ENCODE data around the gene CD101. TPM values are rescaled to one million over a fixed set of nuclear protein-coding genes. Genes with fewer than 3 reads are reported as not detected.

Gene CD101
- total and polyA plus RNA-seq, 2 experiments from 2014 or later, result 1.2 to 1.3 TPM

DNA sequence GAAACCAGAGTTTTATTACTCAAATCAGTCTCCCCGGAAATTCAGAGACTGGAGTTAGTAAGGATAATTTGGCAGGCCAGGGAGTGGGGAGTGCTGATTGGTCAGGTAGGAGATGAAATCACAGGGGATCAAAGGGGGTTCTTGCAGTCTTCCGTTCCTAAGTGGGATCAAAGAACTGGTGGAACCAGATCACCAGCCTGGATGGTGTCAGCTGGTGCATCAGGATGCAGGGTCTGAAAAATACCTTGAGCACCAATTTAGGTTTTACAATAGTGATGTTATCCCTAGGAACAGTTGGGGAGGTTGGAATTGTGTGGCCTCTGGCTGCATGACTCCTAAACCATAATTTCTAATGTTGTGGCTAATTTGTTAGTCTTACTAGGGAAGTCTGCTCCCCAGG is 1.4 kb upstream of the CD101 start:
- peaks cover 6% of the 10 kb centered on the region; the same call in 1 of the 2 replicates for H3K9me2 ChIP-seq (ENCODE audit: insufficient read depth)
- no peak for ATAC-seq
- H3K4me1 ChIP-seq (ENCODE audit: insufficient read depth), result peaks cover 16% of the 10 kb centered on the region
- TF ChIP-seq POLR2AphosphoS5 (IDR thresholded peaks at IDR 0.05; ENCODE audit: low read depth), result no peak
- TF ChIP-seq EZH2 (IDR thresholded peaks at IDR 0.05; ENCODE audit: low read depth, unreplicated experiment), result no peak
- TF ChIP-seq ZNF331 (CRISPR knock-in tag; IDR thresholded peaks at IDR 0.05; ENCODE audit: low read depth), result no peak
- TF ChIP-seq, protein P1, sequence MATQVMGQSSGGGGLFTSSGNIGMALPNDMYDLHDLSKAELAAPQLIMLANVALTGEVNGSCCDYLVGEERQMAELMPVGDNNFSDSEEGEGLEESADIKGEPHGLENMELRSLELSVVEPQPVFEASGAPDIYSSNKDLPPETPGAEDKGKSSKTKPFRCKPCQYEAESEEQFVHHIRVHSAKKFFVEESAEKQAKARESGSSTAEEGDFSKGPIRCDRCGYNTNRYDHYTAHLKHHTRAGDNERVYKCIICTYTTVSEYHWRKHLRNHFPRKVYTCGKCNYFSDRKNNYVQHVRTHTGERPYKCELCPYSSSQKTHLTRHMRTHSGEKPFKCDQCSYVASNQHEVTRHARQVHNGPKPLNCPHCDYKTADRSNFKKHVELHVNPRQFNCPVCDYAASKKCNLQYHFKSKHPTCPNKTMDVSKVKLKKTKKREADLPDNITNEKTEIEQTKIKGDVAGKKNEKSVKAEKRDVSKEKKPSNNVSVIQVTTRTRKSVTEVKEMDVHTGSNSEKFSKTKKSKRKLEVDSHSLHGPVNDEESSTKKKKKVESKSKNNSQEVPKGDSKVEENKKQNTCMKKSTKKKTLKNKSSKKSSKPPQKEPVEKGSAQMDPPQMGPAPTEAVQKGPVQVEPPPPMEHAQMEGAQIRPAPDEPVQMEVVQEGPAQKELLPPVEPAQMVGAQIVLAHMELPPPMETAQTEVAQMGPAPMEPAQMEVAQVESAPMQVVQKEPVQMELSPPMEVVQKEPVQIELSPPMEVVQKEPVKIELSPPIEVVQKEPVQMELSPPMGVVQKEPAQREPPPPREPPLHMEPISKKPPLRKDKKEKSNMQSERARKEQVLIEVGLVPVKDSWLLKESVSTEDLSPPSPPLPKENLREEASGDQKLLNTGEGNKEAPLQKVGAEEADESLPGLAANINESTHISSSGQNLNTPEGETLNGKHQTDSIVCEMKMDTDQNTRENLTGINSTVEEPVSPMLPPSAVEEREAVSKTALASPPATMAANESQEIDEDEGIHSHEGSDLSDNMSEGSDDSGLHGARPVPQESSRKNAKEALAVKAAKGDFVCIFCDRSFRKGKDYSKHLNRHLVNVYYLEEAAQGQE (IDR thresholded peaks at IDR 0.05; ENCODE audit: unreplicated experiment), result no peak
- TF ChIP-seq, protein P2, sequence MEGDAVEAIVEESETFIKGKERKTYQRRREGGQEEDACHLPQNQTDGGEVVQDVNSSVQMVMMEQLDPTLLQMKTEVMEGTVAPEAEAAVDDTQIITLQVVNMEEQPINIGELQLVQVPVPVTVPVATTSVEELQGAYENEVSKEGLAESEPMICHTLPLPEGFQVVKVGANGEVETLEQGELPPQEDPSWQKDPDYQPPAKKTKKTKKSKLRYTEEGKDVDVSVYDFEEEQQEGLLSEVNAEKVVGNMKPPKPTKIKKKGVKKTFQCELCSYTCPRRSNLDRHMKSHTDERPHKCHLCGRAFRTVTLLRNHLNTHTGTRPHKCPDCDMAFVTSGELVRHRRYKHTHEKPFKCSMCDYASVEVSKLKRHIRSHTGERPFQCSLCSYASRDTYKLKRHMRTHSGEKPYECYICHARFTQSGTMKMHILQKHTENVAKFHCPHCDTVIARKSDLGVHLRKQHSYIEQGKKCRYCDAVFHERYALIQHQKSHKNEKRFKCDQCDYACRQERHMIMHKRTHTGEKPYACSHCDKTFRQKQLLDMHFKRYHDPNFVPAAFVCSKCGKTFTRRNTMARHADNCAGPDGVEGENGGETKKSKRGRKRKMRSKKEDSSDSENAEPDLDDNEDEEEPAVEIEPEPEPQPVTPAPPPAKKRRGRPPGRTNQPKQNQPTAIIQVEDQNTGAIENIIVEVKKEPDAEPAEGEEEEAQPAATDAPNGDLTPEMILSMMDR (conservative IDR thresholded peaks at IDR 0.05; ENCODE audit: low read depth in 2 of 2), result no peak
- no peak for TF ChIP-seq STAT1 (IDR thresholded peaks at IDR 0.05; ENCODE audit: unreplicated experiment)
- TF ChIP-seq EZH2phosphoT487 (IDR thresholded peaks at IDR 0.05; ENCODE audit: unreplicated experiment), result no peak
- TF ChIP-seq, protein P3, sequence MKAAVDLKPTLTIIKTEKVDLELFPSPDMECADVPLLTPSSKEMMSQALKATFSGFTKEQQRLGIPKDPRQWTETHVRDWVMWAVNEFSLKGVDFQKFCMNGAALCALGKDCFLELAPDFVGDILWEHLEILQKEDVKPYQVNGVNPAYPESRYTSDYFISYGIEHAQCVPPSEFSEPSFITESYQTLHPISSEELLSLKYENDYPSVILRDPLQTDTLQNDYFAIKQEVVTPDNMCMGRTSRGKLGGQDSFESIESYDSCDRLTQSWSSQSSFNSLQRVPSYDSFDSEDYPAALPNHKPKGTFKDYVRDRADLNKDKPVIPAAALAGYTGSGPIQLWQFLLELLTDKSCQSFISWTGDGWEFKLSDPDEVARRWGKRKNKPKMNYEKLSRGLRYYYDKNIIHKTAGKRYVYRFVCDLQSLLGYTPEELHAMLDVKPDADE (IDR thresholded peaks at IDR 0.05), result no peak
- no peak for TF ChIP-seq ZNF114 (CRISPR knock-in tag; IDR thresholded peaks at IDR 0.05)
- no peak for TF ChIP-seq CREB1 (CRISPR knock-in tag; IDR thresholded peaks at IDR 0.05; ENCODE audit: low read depth)
- no peak for TF ChIP-seq JUNB (IDR thresholded peaks at IDR 0.05; ENCODE audit: unreplicated experiment)
- TF ChIP-seq, protein P4, sequence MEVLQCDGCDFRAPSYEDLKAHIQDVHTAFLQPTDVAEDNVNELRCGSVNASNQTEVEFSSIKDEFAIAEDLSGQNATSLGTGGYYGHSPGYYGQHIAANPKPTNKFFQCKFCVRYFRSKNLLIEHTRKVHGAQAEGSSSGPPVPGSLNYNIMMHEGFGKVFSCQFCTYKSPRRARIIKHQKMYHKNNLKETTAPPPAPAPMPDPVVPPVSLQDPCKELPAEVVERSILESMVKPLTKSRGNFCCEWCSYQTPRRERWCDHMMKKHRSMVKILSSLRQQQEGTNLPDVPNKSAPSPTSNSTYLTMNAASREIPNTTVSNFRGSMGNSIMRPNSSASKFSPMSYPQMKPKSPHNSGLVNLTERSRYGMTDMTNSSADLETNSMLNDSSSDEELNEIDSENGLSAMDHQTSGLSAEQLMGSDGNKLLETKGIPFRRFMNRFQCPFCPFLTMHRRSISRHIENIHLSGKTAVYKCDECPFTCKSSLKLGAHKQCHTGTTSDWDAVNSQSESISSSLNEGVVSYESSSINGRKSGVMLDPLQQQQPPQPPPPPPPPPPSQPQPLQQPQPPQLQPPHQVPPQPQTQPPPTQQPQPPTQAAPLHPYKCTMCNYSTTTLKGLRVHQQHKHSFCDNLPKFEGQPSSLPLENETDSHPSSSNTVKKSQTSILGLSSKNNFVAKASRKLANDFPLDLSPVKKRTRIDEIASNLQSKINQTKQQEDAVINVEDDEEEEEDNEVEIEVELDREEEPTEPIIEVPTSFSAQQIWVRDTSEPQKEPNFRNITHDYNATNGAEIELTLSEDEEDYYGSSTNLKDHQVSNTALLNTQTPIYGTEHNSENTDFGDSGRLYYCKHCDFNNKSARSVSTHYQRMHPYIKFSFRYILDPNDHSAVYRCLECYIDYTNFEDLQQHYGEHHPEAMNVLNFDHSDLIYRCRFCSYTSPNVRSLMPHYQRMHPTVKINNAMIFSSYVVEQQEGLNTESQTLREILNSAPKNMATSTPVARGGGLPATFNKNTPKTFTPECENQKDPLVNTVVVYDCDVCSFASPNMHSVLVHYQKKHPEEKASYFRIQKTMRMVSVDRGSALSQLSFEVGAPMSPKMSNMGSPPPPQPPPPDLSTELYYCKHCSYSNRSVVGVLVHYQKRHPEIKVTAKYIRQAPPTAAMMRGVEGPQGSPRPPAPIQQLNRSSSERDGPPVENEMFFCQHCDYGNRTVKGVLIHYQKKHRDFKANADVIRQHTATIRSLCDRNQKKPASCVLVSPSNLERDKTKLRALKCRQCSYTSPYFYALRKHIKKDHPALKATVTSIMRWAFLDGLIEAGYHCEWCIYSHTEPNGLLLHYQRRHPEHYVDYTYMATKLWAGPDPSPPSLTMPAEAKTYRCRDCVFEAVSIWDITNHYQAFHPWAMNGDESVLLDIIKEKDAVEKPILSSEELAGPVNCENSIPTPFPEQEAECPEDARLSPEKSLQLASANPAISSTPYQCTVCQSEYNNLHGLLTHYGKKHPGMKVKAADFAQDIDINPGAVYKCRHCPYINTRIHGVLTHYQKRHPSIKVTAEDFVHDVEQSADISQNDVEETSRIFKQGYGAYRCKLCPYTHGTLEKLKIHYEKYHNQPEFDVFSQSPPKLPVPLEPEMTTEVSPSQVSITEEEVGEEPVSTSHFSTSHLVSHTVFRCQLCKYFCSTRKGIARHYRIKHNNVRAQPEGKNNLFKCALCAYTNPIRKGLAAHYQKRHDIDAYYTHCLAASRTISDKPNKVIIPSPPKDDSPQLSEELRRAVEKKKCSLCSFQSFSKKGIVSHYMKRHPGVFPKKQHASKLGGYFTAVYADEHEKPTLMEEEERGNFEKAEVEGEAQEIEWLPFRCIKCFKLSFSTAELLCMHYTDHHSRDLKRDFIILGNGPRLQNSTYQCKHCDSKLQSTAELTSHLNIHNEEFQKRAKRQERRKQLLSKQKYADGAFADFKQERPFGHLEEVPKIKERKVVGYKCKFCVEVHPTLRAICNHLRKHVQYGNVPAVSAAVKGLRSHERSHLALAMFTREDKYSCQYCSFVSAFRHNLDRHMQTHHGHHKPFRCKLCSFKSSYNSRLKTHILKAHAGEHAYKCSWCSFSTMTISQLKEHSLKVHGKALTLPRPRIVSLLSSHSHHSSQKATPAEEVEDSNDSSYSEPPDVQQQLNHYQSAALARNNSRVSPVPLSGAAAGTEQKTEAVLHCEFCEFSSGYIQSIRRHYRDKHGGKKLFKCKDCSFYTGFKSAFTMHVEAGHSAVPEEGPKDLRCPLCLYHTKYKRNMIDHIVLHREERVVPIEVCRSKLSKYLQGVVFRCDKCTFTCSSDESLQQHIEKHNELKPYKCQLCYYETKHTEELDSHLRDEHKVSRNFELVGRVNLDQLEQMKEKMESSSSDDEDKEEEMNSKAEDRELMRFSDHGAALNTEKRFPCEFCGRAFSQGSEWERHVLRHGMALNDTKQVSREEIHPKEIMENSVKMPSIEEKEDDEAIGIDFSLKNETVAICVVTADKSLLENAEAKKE (CRISPR knock-in tag; IDR thresholded peaks at IDR 0.05), result no peak
- TF ChIP-seq NANOG (IDR thresholded peaks at IDR 0.05; ENCODE audit: borderline replicate concordance), result no peak
- H3K79me2 ChIP-seq (replicated peaks; ENCODE audit: insufficient read depth), result no peaks in the 10 kb centered on the region
- Mint-ChIP-seq H3K36me3 (ENCODE audit: low read depth) (no peaks in the 10 kb centered on the region; the same call in 2 of the 3 replicates), H3K4me3 (no peak overlapping the region), H3K4me1 (peaks cover 29% of the 10 kb centered on the region), H3K27ac (peak overlapping the region; percentile 32; the same call in 1 of the 2 replicates), H3K27me3 (ENCODE audit: insufficient read depth, low read depth, poor library complexity) (no peaks in the 10 kb centered on the region), H3K9me3 (no peaks in the 10 kb centered on the region; the same call in 2 of the 3 replicates)
- no peak overlapping the region for H2AFZ ChIP-seq
- DNase-seq (ENCODE audit: low spot score), result no peak
- no peaks in the 10 kb centered on the region for H3K27me3 ChIP-seq (ENCODE audit: insufficient read depth)
- H4K20me1 ChIP-seq (replicated peaks; ENCODE audit: insufficient read depth), result no peaks in the 10 kb centered on the region
- no peaks in the 10 kb centered on the region for H3F3A ChIP-seq (replicated peaks; ENCODE audit: low read depth)
- H3K36me3 ChIP-seq (ENCODE audit: insufficient read depth), result no peaks in the 10 kb centered on the region
- H3K4me3 ChIP-seq, result no peak overlapping the region
- H3K4me2 ChIP-seq, result no peak overlapping the region
- no peak overlapping the region for H3K27ac ChIP-seq (ENCODE audit: low read depth)

Data from GM23338 (cell line).